Epithelial cell of proximal tubule (primary cell): ENCODE data around the gene EPAS1. TPM values are rescaled to one million over a fixed set of nuclear protein-coding genes. Genes with fewer than 3 reads are reported as not detected.

Experiments used
- DNase-seq: peaks from one replicate; pipeline ENCODE4 v3.0.0-alpha.2; 2011; ENCODE audit warnings: low read depth
- H3K4me3 ChIP-seq: 2 replicates; pipeline ENCODE4 v1.5.1; 2011; ENCODE audit warnings: low read depth, mild to moderate bottlenecking, low read length
- CTCF ChIP-seq: conservative IDR thresholded peaks from 2 replicates; pipeline ENCODE4 v1.5.1; 2012; ENCODE audit warnings: low read depth, mild to moderate bottlenecking, low read length
- total RNA-seq: library from RNA; depleted of rRNA; stranded (reverse); fragments of >200 nt; gene quantifications from 2 replicates; pipeline ENCODE4 v1.2.3, GENCODE V29; 2015

Gene EPAS1
- total RNA-seq, 1 donor from 2014 or later: 33.8 TPM

- no peak overlapping the region for H3K4me3 ChIP-seq
- DNase-seq: no peak
- TF ChIP-seq CTCF: no peak
These were observed 64.9 kb downstream of the EPAS1 start for GRCh38 chr2:46361920-46362666.

- DNase-seq: no peak
- H3K4me3 ChIP-seq: no peak overlapping the region
- TF ChIP-seq CTCF: no peak
These were observed 65.4 kb downstream of the EPAS1 start for GRCh38 chr2:46362667-46363012.

GRCh38 chr2:46363535-46364170 is 66.4 kb downstream of the EPAS1 start:
- no peak overlapping the region for H3K4me3 ChIP-seq
- TF ChIP-seq CTCF: no peak
- no peak for DNase-seq

GRCh38 chr2:46364797-46365457 is 67.7 kb downstream of the EPAS1 start:
- no peak overlapping the region for H3K4me3 ChIP-seq
- DNase-seq: peak; percentile 27
- peak; percentile 83 for TF ChIP-seq CTCF

- no peak overlapping the region for H3K4me3 ChIP-seq
- TF ChIP-seq CTCF: peak; percentile 62
- DNase-seq: no peak
These were observed 68.9 kb downstream of the EPAS1 start for GRCh38 chr2:46365913-46366667.

- no peak for DNase-seq
- TF ChIP-seq CTCF: no peak
- H3K4me3 ChIP-seq: no peak overlapping the region
These were observed 69.5 kb downstream of the EPAS1 start for GRCh38 chr2:46366668-46367052.
